GF-D8 (cell line): ENCODE data around the gene CDH13.

ENCODE experiments used
- DNase-seq: peaks from one replicate; lab custom pipeline; 2025; lab: John Stamatoyannopoulos, UW

Gene CDH13

DNA sequence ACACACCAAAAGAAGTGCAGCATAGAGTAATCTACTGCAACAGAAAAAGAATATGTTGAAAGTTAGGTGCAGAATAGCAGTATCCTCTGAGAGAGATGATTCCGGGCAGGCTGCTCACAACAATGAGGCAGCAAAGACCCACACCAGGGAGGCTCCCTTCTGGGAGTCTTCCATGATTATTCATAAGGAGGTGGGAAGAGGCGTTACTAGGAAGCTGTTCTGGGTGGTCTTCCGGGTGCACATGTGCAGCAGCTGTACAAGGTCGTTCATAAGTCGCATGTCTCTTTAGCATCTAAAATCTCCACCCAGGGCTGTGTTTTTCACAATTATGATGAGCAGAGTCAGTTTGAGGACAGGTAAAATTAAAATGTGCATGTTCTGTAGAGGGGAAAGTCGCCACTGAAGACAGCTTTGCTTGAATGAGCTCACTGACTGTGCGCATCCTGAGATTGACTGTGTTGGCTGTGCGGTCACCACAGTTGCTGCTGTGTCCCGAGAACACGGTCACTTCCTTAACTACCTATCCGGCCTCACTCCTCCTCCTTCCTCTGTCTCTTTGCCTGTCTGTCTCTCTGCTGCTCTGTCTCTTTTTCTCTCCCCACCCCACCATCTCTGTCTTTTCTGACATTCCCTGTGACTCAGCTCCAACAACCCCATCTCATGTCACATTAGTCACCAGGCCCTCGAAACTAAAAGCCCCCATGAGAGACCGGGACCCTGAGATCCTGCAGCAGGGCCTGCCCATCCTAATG lies 1055.5 kb downstream of the CDH13 start:
- DNase-seq = no peak

DNA sequence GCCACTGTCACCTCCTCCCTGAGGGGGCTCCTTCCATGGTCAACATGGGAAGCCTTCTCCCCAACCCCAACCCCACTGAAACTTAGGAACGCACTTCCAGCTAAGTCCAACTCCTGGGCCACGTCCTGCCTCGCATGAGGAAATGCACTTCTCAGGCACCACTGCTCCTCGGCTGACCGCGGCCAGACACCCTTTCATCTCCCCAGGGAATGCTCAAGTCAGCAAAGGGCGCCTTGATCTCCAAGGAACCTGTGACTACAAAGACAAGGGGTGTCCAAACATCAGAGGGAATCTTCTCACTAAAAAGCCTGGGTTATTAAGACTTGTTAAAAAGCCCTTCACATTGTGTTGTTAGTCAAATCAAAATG lies 1056.1 kb downstream of the CDH13 start:
- DNase-seq = no peak

DNA sequence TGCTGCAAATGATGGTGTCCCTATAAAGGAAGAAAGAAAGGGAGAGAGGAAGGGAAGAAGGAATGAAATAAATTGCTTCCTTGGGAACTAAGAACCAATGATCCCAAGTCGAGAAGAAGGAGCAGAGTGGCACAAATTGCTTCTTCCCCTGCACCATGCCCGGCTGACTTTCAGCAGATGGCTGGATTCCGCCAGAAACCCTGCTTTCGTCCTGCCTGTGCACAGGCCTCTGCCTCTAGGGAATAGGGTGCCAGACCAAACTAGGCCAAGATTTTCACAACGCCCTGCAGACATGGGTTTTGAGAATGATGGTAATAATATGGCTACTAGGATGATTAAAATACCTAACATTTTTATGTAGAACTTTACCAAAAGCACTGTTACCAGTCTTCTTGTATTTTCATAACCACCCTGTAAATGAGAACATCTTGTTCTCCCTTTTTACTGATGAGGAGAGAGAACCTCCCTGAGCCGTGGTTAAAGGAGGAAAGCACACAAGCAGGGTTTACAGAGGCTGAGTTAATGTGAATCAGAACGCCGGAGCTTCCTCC lies 1058.9 kb downstream of the CDH13 start:
- no peak for DNase-seq

DNA sequence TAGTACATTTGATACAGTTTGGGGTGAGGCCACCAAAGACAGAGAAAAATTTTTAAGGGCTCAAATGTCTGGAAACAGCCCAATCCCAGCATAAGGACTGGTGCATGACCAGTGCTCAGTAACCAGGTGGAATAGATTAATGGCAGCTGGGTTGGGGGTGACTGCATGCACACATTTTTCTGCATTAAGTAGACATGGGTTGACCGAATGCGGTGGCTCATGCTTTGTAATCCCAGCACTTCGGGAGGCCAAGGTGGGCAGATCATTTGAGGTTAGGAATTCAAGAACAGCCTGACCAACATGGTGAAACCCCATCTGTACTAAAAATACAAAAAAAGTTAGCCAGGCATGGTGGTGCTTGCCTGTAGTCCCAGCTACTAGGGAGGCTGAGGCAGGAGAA lies 1060.0 kb downstream of the CDH13 start:
- no peak for DNase-seq

DNA sequence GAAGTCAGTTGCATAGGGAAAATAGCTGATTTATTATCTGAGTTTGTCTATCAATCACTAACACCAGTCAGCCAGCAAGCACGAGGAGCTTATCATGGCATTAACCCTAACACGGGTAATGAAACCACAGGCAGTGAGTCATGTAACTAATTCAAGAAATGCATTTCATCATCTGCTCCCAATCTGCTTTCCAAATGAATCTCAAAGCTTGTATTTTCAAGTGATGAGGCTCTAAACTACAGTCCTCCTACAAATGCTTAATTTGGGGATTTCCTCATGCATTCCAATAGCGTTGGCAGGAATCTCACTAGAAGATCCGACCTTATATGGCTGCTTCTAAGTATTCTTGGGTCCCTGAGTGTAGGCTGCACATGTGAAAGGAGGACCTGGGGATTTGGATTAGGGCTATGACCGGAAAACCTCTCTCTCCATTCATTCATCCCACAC lies 1062.6 kb downstream of the CDH13 start:
- no peak for DNase-seq

DNA sequence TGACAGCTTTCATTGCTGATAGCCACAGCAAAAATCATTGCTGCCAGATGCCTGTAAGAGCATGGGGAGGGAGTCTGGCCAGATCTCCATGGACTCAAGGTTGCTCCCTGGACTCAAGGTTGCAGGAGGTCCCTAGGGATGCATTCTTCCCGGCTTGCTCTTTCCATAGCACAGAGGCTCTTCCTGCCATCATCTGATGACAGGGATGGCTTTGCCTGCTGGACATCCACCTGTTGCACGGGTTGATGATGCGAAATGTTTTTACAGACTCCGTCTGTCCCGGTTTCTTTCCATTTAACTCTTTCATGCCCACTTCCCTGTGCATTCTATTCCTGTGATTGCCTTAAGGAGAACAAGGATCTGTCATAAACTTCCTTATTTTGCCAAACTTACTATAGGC lies 1065.5 kb downstream of the CDH13 start:
- no peak for DNase-seq

DNA sequence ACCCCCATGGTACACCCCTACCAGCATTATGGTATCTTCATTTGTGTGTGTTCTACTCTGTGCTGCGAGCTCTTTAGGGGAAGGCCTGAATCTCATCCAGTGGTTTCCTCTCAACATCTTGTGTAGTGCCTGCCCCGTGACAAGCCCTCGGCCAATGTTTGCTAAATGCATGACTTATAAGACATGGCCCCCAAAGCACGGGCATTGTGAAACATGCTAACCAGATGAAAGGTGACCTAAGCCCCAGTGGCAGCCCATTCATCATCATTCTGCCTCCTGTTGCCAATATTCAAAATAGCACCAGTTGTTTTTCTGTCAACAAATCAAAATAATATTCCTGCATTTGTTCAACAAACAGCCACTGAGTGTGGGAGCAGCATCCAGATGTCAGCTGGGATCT lies 1072.2 kb downstream of the CDH13 start:
- no peak for DNase-seq

DNA sequence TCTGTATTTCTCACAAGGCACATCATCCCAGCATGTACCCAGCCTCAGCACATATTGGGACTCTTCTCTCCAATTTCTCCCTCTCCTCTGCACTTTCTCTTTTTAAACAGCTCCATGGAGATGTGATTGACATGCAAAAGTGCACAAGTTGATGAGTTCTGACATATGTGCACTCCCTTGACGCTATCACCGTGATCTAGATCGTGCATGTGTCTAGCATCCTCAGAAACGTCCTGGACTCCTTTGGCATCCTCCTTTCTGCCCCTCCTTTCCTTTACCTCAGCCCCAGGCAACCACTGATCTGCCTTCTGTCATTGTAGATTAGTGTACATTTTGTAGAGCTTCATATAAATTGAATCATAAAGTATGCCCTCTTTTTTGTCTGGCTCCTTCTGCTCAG lies 1073.0 kb downstream of the CDH13 start:
- DNase-seq = no peak

DNA sequence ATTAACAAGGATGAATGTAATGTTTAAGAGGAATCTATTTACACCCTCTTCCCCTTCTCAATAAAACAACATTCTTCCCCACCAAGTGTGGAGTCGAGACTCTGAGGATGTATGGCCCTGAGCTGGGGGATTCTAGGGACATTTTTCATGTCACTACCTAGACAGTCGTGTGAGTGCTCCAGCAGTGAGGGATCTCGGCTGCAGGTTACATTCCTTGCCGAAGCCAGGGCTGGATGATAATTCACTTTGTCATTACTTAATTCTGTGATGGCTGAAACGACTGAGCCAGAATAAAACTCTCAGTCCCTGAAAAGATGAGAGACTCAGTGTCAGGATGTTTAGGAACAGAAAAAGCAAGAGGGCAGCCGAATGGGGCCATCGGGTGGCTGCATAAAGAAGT lies 1074.1 kb downstream of the CDH13 start:
- DNase-seq = no peak

DNA sequence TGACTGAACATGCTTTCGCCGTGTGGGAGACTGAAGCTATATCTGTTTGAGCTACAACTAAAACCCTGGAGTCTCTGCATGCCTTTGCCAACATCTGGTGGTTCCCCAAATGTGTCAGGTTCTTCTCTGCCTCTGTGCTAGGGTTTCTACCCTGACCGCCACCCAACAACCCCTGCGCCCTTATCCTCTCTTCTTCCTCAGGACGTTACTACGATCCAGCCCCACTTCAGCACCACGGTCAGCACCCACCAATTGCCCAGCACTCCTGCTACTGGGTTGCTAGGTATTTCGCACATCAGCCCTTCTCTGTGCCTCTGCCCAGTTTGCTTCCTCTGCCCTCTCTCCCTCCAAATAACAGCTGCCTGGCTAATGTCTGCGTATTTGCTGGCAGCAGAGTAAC lies 1074.7 kb downstream of the CDH13 start:
- no peak for DNase-seq

DNA sequence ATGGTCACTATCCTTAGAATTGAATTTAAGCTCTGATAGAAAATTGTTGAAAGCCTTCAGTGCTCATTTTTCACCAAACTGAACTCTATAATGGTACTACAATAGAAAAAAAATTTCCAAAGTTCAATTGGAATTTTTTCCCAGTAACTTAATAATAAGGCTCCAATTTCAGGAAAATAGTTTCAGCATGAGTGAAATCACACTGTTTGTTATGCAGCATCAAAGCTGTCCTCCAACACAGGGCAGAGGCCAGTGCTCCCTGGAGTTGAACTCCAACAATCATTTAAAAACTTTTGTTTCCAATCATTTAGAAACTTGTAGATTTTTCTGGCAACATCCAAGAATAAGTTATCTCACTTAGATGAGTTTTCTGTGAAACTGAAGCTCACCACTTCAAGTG lies 1077.9 kb downstream of the CDH13 start:
- DNase-seq = no peak

DNA sequence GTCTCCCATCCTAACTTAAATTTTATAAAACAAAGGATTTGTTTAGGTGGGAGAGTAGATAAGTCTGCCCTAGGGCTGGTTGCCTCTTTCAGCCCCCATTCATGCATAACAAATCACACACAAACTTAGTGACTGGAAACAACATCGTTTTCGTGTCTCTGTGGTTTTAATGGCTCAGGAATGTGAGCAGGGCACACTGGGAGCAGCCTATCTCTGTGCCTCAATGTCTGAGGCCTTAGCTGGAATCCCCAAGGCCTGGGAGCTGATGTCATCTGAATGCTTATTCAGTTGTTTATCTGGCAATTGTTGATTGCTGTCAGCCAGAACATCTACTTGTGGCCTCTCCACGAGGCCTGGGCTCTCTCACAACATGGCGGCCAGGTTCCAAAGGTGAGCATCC lies 1079.1 kb downstream of the CDH13 start:
- no peak for DNase-seq

DNA sequence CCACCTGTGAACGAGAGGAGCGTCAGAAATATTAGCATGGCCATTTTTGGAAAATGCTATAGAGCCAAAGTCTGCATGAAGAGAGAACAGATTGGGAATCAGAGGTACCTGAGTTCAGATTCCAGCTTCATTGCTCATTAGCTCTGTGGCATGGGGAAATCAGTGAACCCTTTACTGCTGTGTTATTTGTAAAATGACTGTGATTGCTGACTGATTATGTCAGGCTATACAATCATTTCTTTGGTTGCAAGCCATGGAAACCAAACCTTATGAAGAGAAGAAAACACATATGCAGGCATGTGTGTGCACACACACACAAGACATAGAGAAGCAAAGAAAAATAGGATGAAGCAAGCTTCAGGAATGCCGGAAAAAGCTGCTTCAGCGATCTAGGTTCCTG lies 1079.6 kb downstream of the CDH13 start:
- no peak for DNase-seq

DNA sequence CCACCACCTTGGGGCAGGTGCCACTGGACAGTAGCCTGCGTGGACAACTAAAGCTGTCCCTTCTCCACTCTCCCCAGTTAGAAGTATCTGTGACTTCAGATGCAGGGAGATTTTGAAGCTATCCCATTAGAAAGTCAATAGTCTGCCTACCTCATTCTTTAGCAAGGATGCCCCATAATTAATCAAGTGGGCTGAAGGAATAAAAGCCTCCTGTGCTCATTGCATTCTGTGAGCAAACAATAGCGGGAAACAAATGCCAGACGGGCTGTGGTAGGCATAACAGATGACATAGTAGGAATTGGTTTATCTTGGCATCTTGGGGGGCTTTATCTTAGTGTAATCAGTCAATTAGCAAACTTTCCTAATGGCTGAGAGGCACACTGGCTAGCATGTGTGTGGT lies 1084.3 kb downstream of the CDH13 start:
- DNase-seq = no peak

DNA sequence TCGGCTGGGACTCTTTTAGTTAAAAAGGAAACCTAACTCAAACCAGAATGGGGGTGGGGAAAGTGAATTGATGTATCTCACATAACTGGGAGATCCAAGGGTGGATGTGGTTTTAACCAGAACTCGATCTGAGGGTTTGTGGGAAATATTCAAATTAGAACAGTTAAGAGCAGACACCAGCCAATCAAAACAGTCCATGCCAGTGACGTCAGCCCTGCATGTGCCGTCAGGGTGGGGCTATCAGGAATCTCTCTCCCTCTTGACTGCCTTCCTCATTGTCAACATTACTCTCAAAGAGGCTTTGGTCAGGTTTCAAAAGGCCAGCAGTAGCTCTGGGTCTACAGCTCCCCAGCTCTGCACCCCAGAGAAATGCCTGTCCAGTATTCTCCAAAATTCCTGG lies 1086.8 kb downstream of the CDH13 start:
- DNase-seq = no peak

DNA sequence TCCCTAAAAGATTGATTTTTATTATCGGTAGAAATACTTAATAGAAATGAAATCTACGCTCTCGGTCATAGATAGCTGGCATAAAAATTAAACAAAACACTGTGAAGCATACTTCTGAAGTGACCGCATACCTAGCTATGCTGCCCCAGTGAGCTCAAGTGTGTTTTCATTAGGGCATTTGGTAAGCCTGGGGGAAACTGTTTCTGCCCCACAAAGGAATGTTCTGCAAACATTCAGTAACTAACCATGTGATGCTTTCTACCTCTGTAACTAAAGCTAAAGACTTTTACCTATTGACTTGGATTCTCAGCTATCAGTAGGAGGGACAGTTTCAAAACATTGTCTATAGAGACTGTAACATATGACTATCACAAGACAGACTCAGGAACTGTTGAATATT lies 1087.5 kb downstream of the CDH13 start:
- DNase-seq = no peak

DNA sequence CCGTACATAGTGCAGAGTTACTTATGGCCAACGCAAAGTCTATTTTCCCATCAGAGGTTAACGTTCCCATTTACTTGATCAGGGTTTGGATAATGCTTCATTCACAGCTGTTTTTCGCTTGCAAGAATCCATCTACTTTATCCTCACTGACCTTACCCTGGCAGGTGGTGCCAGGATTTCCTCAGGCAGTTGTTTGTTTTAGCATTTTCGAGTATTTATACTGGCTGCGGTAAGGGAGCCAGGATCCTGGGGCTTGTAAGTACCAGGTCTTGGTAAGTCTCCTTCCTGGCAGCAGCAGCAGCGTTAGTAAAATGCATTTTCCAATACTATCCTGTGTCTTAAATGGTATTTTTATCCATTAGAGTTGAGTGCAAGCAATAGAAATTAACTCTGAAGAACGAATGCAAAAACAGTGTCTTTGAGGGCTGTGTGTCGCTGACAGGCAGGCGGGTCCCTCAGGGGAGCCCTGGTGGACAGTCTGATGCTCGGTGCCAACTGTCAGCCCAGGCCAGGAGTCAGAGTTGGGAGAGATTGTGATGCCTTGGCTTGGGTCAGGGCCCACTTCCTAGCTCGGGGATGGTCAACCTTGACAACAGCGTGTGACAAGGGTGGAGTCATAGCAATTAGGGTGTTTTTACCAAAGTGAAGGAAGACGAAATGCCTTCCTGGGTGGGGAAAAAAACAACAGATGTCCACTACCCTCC lies 1088.6 kb downstream of the CDH13 start:
- no peak for DNase-seq

DNA sequence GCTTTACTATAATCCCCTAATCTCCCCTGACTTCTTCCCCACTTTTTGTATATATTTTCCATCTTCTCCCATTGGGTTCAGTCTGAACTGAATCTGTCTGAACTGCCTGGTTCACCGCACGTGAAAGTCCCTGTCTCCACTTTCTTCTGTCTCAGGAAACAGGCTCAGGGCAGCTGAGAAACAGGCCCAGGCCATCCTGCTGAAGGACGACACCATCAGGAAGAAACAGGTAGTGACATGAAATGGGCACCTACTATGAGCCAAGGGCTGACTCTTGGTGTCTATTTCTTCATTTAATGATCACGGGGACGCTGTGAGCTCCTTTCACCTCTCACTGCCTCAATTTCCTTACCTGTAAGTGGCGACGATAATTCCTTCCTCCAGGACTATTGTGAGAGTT lies 1090.5 kb downstream of the CDH13 start:
- no peak for DNase-seq

DNA sequence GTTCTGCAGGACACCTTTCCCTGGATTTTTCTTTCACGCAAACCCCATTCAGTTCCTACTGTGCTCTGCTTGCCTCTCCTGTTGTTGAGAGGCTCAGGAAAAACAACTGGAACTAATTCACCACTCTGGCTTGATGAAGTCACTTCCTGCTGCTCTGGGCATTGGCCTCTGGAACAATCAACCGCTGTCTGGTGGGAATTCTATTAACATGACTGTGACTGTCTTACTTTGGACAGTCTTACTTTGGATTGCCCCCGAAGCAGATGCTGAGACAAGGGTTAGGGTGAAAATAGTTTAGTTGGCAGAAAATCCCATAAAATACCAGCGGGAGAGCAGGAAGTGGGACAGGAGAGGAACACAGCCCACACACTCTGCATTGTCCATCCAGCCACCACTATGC lies 1091.0 kb downstream of the CDH13 start:
- no peak for DNase-seq

DNA sequence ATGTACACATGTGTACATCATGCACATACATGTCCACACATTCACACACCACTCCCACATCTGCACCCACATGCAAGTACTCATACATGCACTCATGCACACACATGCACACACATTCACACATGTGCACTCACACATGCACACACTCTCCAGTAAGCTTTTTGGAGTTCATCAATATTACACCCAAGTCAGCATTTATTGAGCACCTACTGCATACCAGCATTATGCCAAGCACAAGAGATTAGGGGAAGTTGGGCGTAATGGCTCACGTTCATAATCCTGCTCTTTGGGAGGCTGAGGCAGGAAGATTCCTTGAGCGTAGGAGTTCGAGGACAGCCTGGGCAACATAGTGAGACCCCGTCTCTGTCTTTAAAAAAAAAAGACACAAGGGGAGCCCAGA lies 1093.4 kb downstream of the CDH13 start:
- no peak for DNase-seq

DNA sequence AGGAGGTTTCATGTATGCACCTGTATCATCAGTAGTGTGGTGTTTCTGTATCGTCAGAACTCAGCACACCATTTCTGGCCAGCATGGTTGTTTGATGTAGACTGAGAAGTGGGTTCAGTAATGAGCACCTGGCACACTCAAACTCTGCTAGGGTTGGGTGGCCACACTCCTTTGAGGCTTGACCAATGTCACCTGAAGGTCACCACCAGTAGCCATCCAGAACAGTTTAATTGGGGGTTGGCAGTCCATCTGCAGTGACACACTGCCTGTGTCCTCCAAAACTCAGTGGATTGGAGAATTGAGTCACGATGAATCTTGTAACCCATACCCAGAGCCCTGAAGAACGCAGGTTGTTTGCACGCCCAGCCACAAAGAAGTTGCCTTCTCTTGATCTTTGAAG lies 1094.2 kb downstream of the CDH13 start:
- DNase-seq = no peak

DNA sequence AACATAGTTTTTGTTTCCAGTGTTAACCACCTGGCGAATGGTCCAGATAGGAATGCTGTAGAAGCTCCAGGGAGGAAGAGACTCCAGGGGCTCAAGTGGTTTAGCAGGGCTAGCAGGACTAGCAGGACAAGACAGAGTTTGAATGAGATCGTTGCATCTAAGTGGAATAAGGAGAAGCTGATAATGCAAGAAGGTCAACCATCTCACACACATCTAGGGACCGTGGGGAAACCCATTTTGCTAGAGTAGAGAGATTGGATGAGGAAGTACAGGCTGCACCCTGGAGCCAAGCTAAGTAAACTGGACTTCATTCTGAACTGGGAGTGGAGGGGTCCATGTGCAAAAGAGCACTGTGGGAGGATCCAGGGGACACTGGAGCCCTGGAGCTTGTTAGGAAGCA lies 1094.9 kb downstream of the CDH13 start:
- DNase-seq = no peak

DNA sequence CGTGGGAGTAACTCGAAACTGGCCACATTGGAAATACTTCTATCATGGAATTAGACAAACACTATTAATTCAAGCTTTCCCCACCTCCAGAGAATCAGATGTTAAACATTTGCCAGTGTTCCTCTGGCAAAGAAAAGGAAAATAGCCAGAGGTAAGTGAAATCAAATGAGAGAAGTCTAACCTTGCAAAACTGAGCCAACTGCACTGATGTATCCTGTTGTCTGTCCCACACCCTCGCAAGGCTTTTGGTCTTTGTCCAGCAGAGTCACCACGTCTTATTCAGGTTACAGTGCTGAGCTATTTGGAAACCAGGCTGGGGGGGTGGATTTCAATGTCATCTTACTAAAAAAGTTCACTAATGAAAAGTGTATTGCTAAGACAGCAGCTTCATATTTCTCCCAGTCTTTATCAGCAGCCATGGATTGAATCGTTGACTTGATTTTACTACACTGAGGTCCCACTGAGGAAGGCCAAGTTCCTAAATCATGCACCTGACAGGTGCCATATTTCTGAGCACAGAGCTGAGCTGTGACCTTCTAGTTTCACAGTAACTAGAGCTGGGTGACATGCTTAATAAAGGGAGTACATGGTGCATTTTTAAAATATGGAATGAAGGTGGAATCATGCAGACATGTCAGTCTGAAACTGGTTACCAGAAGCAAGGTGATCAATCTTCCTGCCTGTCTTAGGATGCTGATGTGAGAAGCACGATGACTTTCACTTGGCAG lies 1095.9 kb downstream of the CDH13 start:
- DNase-seq = no peak
